SK-N-SH (cell line): Measurements from ENCODE around the gene RANBP9. TPM values are rescaled to one million over a fixed set of nuclear protein-coding genes. Genes with fewer than 3 reads are reported as not detected.

Source experiments
- CTCF ChIA-PET: fragments of 300-600, 350-600 bp; formaldehyde crosslinking; extraction: SDS; loops from one replicate; lab custom pipeline; 2021; lab: Yijun Ruan, JAX
- POLR2A ChIA-PET: fragments of 350-600 bp; sonication (Branson Sonifier 250); formaldehyde crosslinking; extraction: SDS; loops from one replicate; lab custom pipeline; 2020; ENCODE audit warnings: antibody characterized with exemption, inconsistent platforms; lab: Yijun Ruan, JAX
- DNase-seq: peaks from one replicate; pipeline ENCODE4 v3.0.0; 2012
- H2AFZ ChIP-seq: fragments of 200-600 bp; sonication (generic); 2 replicates; pipeline ENCODE4 v1.8.1; 2016; ENCODE audit warnings: antibody characterized with exemption, mild to moderate bottlenecking, low read depth
- H3F3A ChIP-seq: fragments of 200-600 bp; sonication (generic); replicated peaks from 2 replicates; pipeline ENCODE3; 2016; ENCODE audit warnings: antibody characterized with exemption, mild to moderate bottlenecking; ENCODE audit not compliant: insufficient read depth
- H3K27ac ChIP-seq, 2 experiments: fragments of 200-500 bp in 1 of 2; fragments of 200-600 bp in 1 of 2; sonication (Bioruptor generic) in 1 of 2; sonication (generic), shearing (Covaris generic) in 1 of 2; 2 replicates each; pipeline versions ENCODE4 v1.5.1 to v1.6.1; 2014 to 2016; ENCODE audit warnings: low read depth in 2 of 2, inconsistent platforms in 1 of 2, low read length in 1 of 2, mild to moderate bottlenecking in 1 of 2, mixed read lengths in 1 of 2
- H3K27me3 ChIP-seq: fragments of 200-600 bp; sonication (generic), shearing (Covaris generic); 2 replicates; pipeline ENCODE4 v1.6.1; 2016; ENCODE audit warnings: mixed run types; ENCODE audit not compliant: insufficient read depth
- H3K36me3 ChIP-seq, 2 experiments: fragments of 200-500 bp in 1 of 2; fragments of 200-600 bp in 1 of 2; sonication (Bioruptor generic) in 1 of 2; sonication (generic) in 1 of 2; replicated peaks in 1 of 2; 2 replicates each; pipeline versions ENCODE3 to v1.5.1; 2014 to 2016; ENCODE audit warnings: low read length in 1 of 2, mild to moderate bottlenecking in 1 of 2; ENCODE audit not compliant: insufficient read depth in 2 of 2, control insufficient read depth in 1 of 2
- H3K4me1 ChIP-seq, 2 experiments: fragments of 200-500 bp in 1 of 2; fragments of 200-600 bp in 1 of 2; sonication (Bioruptor generic) in 1 of 2; sonication (generic), shearing (Covaris generic) in 1 of 2; 2 replicates each; pipeline versions ENCODE4 v1.5.1 to v1.6.1; 2014 to 2016; ENCODE audit warnings: low read depth in 1 of 2, low read length in 1 of 2, mixed run types in 1 of 2; ENCODE audit not compliant: insufficient read depth in 2 of 2, control insufficient read depth in 1 of 2
- H3K4me2 ChIP-seq: fragments of 200-600 bp; sonication (generic), shearing (Covaris generic); 2 replicates; pipeline ENCODE4 v1.6.1; 2017; ENCODE audit warnings: mixed run types
- H3K4me3 ChIP-seq, 2 experiments: fragments of 200-500 bp in 1 of 2; fragments of 200-600 bp in 1 of 2; sonication (Bioruptor generic) in 1 of 2; sonication (generic), shearing (Covaris generic) in 1 of 2; 2 replicates each; pipeline versions ENCODE4 v1.5.1 to v1.8.1; 2014 to 2016; ENCODE audit warnings: low read depth in 2 of 2, inconsistent platforms in 1 of 2, low read length in 1 of 2, mild to moderate bottlenecking in 1 of 2, mixed read lengths in 1 of 2, moderate library complexity in 1 of 2
- H3K79me2 ChIP-seq: fragments of 200-600 bp; sonication (generic); 2 replicates; pipeline ENCODE4 v1.8.1; 2017; ENCODE audit warnings: mild to moderate bottlenecking; ENCODE audit not compliant: insufficient read depth
- H3K9ac ChIP-seq: fragments of 200-600 bp; sonication (generic); 2 replicates; pipeline ENCODE4 v1.6.1; 2017; ENCODE audit warnings: mixed run types
- H3K9me2 ChIP-seq: fragments of 200-600 bp; sonication (generic); 2 replicates; pipeline ENCODE4 v1.6.1; 2017; ENCODE audit warnings: mixed run types
- H3K9me3 ChIP-seq: fragments of 200-600 bp; sonication (generic); 2 replicates; pipeline ENCODE4 v1.6.1; 2017; ENCODE audit warnings: mixed run types, mild to moderate bottlenecking, moderate library complexity
- H4K20me1 ChIP-seq: fragments of 200-600 bp; sonication (generic); 2 replicates; pipeline ENCODE4 v1.6.1; 2017; ENCODE audit warnings: mild to moderate bottlenecking, mixed run types; ENCODE audit not compliant: insufficient read depth
- CTCF ChIP-seq: fragments of 200-600 bp; sonication (generic); IDR thresholded peaks from 2 replicates; pipeline ENCODE4 v1.6.1; 2017; ENCODE audit warnings: antibody characterized with exemption, mild to moderate bottlenecking, moderate library complexity
- ELF1 ChIP-seq: IDR thresholded peaks from 2 replicates; pipeline ENCODE4 v1.4.0; 2012
- EP300 ChIP-seq, 2 experiments: IDR thresholded peaks; 2 replicates each; pipeline versions ENCODE4 v1.4.0 to v1.6.1; 2012; ENCODE audit warnings: borderline replicate concordance in 1 of 2, low read depth in 1 of 2, low read length in 1 of 2
- FOXJ3 ChIP-seq: sonication (generic); formaldehyde crosslinking; IDR thresholded peaks from 2 replicates; pipeline ENCODE4 v1.5.1; 2020; ENCODE audit warnings: mild to moderate bottlenecking, missing genetic modification reagents
- FOXM1 ChIP-seq: IDR thresholded peaks from 2 replicates; pipeline ENCODE4 v1.4.0; 2012; ENCODE audit warnings: low read depth, mild to moderate bottlenecking
- IRF3 ChIP-seq: fragments of 150-350 bp; IDR thresholded peaks from 2 replicates; pipeline ENCODE4 v1.6.1; 2016; ENCODE audit warnings: mild to moderate bottlenecking, low read depth, low read length
- JUND ChIP-seq: IDR thresholded peaks from 2 replicates; pipeline ENCODE4 v1.4.0; 2012
- MAX ChIP-seq: IDR thresholded peaks from 2 replicates; pipeline ENCODE4 v1.4.0; 2012; ENCODE audit warnings: low read depth
- MEF2A ChIP-seq: IDR thresholded peaks from 2 replicates; pipeline ENCODE4 v1.4.0; 2012; ENCODE audit warnings: low read depth, borderline replicate concordance
- PBX3 ChIP-seq: IDR thresholded peaks from 2 replicates; pipeline ENCODE4; 2012
- POLR2AphosphoS5 ChIP-seq: IDR thresholded peaks from 2 replicates; pipeline ENCODE4 v1.6.1; 2012; ENCODE audit warnings: low read depth, low read length
- RAD21 ChIP-seq: IDR thresholded peaks from 2 replicates; pipeline ENCODE4 v1.6.1; 2012; ENCODE audit warnings: mild to moderate bottlenecking, low read length
- RCOR1 ChIP-seq: fragments of 150-350 bp; IDR thresholded peaks from 2 replicates; pipeline ENCODE4 v1.6.1; 2017; ENCODE audit warnings: antibody characterized with exemption, low read length
- REST ChIP-seq: IDR thresholded peaks from 2 replicates; pipeline ENCODE4 v1.6.1; 2012; ENCODE audit warnings: mild to moderate bottlenecking, low read depth, low read length, moderate library complexity
- RFX5 ChIP-seq: IDR thresholded peaks from 2 replicates; pipeline ENCODE4 v1.6.1; 2012; ENCODE audit warnings: mild to moderate bottlenecking, improper control_type of control experiment, low read length
- TEAD4 ChIP-seq: IDR thresholded peaks from 2 replicates; pipeline ENCODE4 v1.4.0; 2012; ENCODE audit warnings: mild to moderate bottlenecking, borderline replicate concordance; ENCODE audit not compliant: insufficient read depth
- YY1 ChIP-seq: IDR thresholded peaks from 2 replicates; pipeline ENCODE4 v1.4.0; 2012; ENCODE audit warnings: low read depth, mild to moderate bottlenecking
- WGBS: methylation state at CpG from one replicate; pipeline ENCODE4 v1.1.6; 2017; ENCODE audit warnings: low lambda C conversion rate; 5-methylcytosine and 5-hydroxymethylcytosine counted together
- polyA plus RNA-seq, 3 experiments: library from polyadenylated mRNA; depleted of rRNA; stranded (reverse); fragments of >200 nt; gene quantifications; 2 replicates each; pipeline ENCODE4 v1.2.3, GENCODE V29; 2012

Gene RANBP9
- polyA plus RNA-seq, 1 of the 3 experiments (the other 2 are of a cell fraction): 20.4 TPM

- no peak overlapping the region for H3K4me2 ChIP-seq
Observed at GRCh38 chr6:13572240-13572639, 139.4 kb downstream of the RANBP9 start.

More at GRCh38 chr6:13572240-13572639, 139.4 kb downstream of the RANBP9 start:
- ChIA-PET CTCF (interaction anchor here (0.6 to 6.0 kb wide), 4 partner anchors 8 to 62 kb away, joined by 3 to 48 read pairs (median 34); partner anchors contain the start of gene NOL7), POLR2A (no interaction called here)
- Histone ChIP-seq H3K27me3 (no peaks in the 10 kb centered on the region), H3K27ac (no peak overlapping the region), H4K20me1 (no peaks in the 10 kb centered on the region), H3K4me1 (peaks cover 0 to 7% of the 10 kb centered on the region in 2 experiments; a peak in 2 of 4 replicates), H3K36me3 (peaks cover 3 to 8% of the 10 kb centered on the region in 2 experiments), H3K9me3 (no peaks in the 10 kb centered on the region), H3K79me2 (peaks cover 8% of the 10 kb centered on the region; the same call in 1 of the 2 replicates), H3K9me2 (no peaks in the 10 kb centered on the region), H2AFZ (no peak overlapping the region), H3K9ac (no peak overlapping the region), H3K4me3 (no peak overlapping the region), H3F3A (peaks cover 19% of the 10 kb centered on the region)
- DNase-seq: no peak
- TF ChIP-seq POLR2AphosphoS5: no peak
- TF ChIP-seq MAX: no peak
- no peak for TF ChIP-seq JUND
- no peak for TF ChIP-seq RFX5
- no peak for TF ChIP-seq FOXJ3 (CRISPR knock-in tag)
- no peak for TF ChIP-seq FOXM1
- TF ChIP-seq CTCF: no peak
- TF ChIP-seq MEF2A: no peak
- no peak for TF ChIP-seq EP300 (IDR thresholded peaks at IDR 0.05; ENCODE audit: borderline replicate concordance in 1 of 2, low read depth in 1 of 2, low read length in 1 of 2)
- TF ChIP-seq YY1: no peak
- no peak for TF ChIP-seq PBX3
- no peak for TF ChIP-seq TEAD4
- TF ChIP-seq RCOR1: no peak
- TF ChIP-seq RAD21: no peak
- TF ChIP-seq IRF3: no peak
- TF ChIP-seq REST: no peak
- no peak for TF ChIP-seq ELF1
- WGBS: 89% methylated on average over 7 of the region's 7 CpGs

Other genes with a start within 250 kb of the RANBP9 start
- gene GFOD1, start 224.2 kb downstream of the RANBP9 start, polyA plus RNA-seq (2012; rRNA removed): 1.6 and 2.0 TPM in 2 replicates
- 6.7 and 9.0 TPM in 2 replicates for gene SIRT5, start 137.2 kb downstream of the RANBP9 start, polyA plus RNA-seq (2012; rRNA removed)
- 75.7 and 103 TPM in 2 replicates for gene NOL7, start 96.5 kb downstream of the RANBP9 start, polyA plus RNA-seq (2012; rRNA removed)
- 8.3 and 8.6 TPM in 2 replicates for gene MCUR1, start 102.7 kb upstream of the RANBP9 start, polyA plus RNA-seq (2012; rRNA removed)
- 8.0 and 10.9 TPM in 2 replicates for gene RNF182, start 213.1 kb upstream of the RANBP9 start, polyA plus RNA-seq (2012; rRNA removed)